Stimulated activated CD4-positive, alpha-beta T cell treated with anti-CD3 and anti-CD28 coated beads, Interleukin-1b, Interleukin-23, amount 100 ng/mL, for 48 hours (primary cell): ENCODE data around the gene DDX10.
"Not testable (repeated sequence)": the region's sequence is repeated elsewhere in the genome, so short reads cannot be mapped to it uniquely, and the experiment has no call there.

Experiments used
- DNase-seq: peaks from one replicate; pipeline ENCODE4 v3.0.0-alpha.2; 2020

The DDX10 gene

GRCh38 chr11:108779147-108779546 lies 114.3 kb downstream of the DDX10 start:
- not testable (repeated sequence) for DNase-seq

- DNase-seq: no peak
Observed at GRCh38 chr11:108780119-108780518, 115.2 kb downstream of the DDX10 start.

GRCh38 chr11:108781946-108782345 lies 117.1 kb downstream of the DDX10 start:
- no peak for DNase-seq

- no peak for DNase-seq
Observed at GRCh38 chr11:108786281-108786990, 121.6 kb downstream of the DDX10 start.

- no peak for DNase-seq
Observed at GRCh38 chr11:108787105-108787504, 122.2 kb downstream of the DDX10 start.

GRCh38 chr11:108788565-108789199 lies 123.8 kb downstream of the DDX10 start:
- DNase-seq: no peak

- no peak for DNase-seq
Observed at GRCh38 chr11:108790501-108791299, 125.8 kb downstream of the DDX10 start.

GRCh38 chr11:108793138-108793537 lies 128.3 kb downstream of the DDX10 start:
- no peak for DNase-seq

- no peak for DNase-seq
Observed at GRCh38 chr11:108793611-108794010, 128.7 kb downstream of the DDX10 start.

GRCh38 chr11:108796551-108796950 lies 131.7 kb downstream of the DDX10 start:
- no peak for DNase-seq

- no peak for DNase-seq
Observed at GRCh38 chr11:108797578-108798100, 132.8 kb downstream of the DDX10 start.

- no peak for DNase-seq
Observed at GRCh38 chr11:108802492-108802891, 137.6 kb downstream of the DDX10 start.

GRCh38 chr11:108803776-108804175 lies 138.9 kb downstream of the DDX10 start:
- DNase-seq: no peak

- DNase-seq: no peak
Observed at GRCh38 chr11:108804511-108804910, 139.6 kb downstream of the DDX10 start.

- no peak for DNase-seq
Observed at GRCh38 chr11:108805030-108805429, 140.2 kb downstream of the DDX10 start.

GRCh38 chr11:108807262-108807661 lies 142.4 kb downstream of the DDX10 start:
- no peak for DNase-seq

GRCh38 chr11:108813086-108813485 lies 148.2 kb downstream of the DDX10 start:
- DNase-seq: no peak

GRCh38 chr11:108817976-108818375 lies 153.1 kb downstream of the DDX10 start:
- DNase-seq: no peak

- no peak for DNase-seq
Observed at GRCh38 chr11:108818971-108819370, 154.1 kb downstream of the DDX10 start.

GRCh38 chr11:108819957-108820356 lies 155.1 kb downstream of the DDX10 start:
- DNase-seq: no peak

GRCh38 chr11:108823960-108824359 lies 159.1 kb downstream of the DDX10 start:
- DNase-seq: not testable (repeated sequence)

GRCh38 chr11:108824545-108824944 lies 159.7 kb downstream of the DDX10 start:
- DNase-seq: no peak

- no peak for DNase-seq
Observed at GRCh38 chr11:108825381-108825780, 160.5 kb downstream of the DDX10 start.

- no peak for DNase-seq
Observed at GRCh38 chr11:108826136-108826535, 161.3 kb downstream of the DDX10 start.
